ENCODE data around the gene PCGF2. TPM values are rescaled to one million over a fixed set of nuclear protein-coding genes. Genes with fewer than 3 reads are reported as not detected.

Gene PCGF2
- total and polyA plus RNA-seq, 2 of the 8 experiments (the other 6 are each of a cell fraction or from before 2014, with no cell fraction given), result 42.1 to 93.3 TPM

- Histone ChIP-seq H3K4me2 (ENCODE audit: insufficient read depth in 1 of 2, low read depth in 2 of 2, low read length in 2 of 2) (peak overlapping the region; percentile 84 to 89), H3K4ac (replicated peaks; ENCODE audit: insufficient read length, low read depth, low read length) (no peak overlapping the region), H2BK5ac (ENCODE audit: low read depth, low read length) (peak overlapping the region; percentile 77; the same call in 1 of the 2 replicates), H3K9ac (replicated peaks in 1 of 4; ENCODE audit: extremely low read depth in 1 of 4, low read depth in 3 of 4, low read length in 3 of 4) (no peak overlapping the region), H4K20me1 (replicated peaks in 1 of 2; ENCODE audit: control insufficient read depth in 1 of 2, insufficient read depth in 2 of 2, low read length in 2 of 2) (peaks cover 41 to 42% of the 10 kb centered on the region in 2 experiments), H3K14ac (ENCODE audit: insufficient read length) (no peak overlapping the region), H4K91ac (replicated peaks; ENCODE audit: insufficient read length, low read length) (no peak overlapping the region), H2BK120ac (replicated peaks; ENCODE audit: low read depth, low read length) (no peak overlapping the region), H4K8ac (ENCODE audit: extremely low read depth, insufficient read depth, low read length) (no peak overlapping the region), H2AFZ (ENCODE audit: low read length) (no peak overlapping the region), H3K18ac (ENCODE audit: extremely low read depth, low read length) (no peak overlapping the region), H3K27me3 (replicated peaks in 1 of 4; ENCODE audit: control insufficient read depth in 3 of 4, extremely low read depth in 1 of 4, insufficient read depth in 3 of 4, low read length in 3 of 4) (peaks cover 0 to 5% (median 2%) of the 10 kb centered on the region in 4 experiments; a peak in 4 of 7 replicates), H3K23ac (ENCODE audit: insufficient read length) (no peak overlapping the region), H3K36me3 (ENCODE audit: control insufficient read depth in 2 of 4, insufficient read depth in 4 of 4, low read length in 3 of 4) (no peaks in the 10 kb centered on the region), H2BK15ac (ENCODE audit: low read length) (no peak overlapping the region), H3K4me3 (ENCODE audit: extremely low read depth in 1 of 4, insufficient read depth in 2 of 4, low read depth in 3 of 4, low read length in 4 of 4) (peak overlapping the region in 1 of 4 experiments; percentile 90; a peak in 4 of 8 replicates), H3K79me2 (ENCODE audit: control insufficient read depth in 1 of 2, insufficient read depth in 2 of 2, low read length in 2 of 2) (peaks cover 45 to 68% of the 10 kb centered on the region in 2 experiments), H2AK5ac (ENCODE audit: low read depth, low read length) (0 out of 2 replicates have a peak overlapping the region, but pooled peaks have one; percentile 53), H2BK20ac (ENCODE audit: low read length) (no peak overlapping the region), H3K79me1 (ENCODE audit: low read depth, low read length) (peaks cover 24% of the 10 kb centered on the region), H3K56ac (replicated peaks; ENCODE audit: insufficient read length, low read depth, low read length) (no peak overlapping the region), H2BK12ac (ENCODE audit: low read depth, low read length) (no peak overlapping the region), H3K23me2 (ENCODE audit: low read depth, low read length) (peaks cover 34% of the 10 kb centered on the region), H4K5ac (ENCODE audit: insufficient read length, low read depth, low read length) (no peak overlapping the region), H3K27ac (ENCODE audit: low read depth, low read length) (no peak overlapping the region), H3K4me1 (replicated peaks in 1 of 4; ENCODE audit: control insufficient read depth in 3 of 4, insufficient read depth in 4 of 4, low read length in 3 of 4) (peaks cover 7 to 37% (median 22%) of the 10 kb centered on the region in 4 experiments), H3K9me3 (ENCODE audit: insufficient read depth in 2 of 2, low read depth in 1 of 2, low read length in 1 of 2) (no peaks in the 10 kb centered on the region)
- FAIRE-seq (no peak), DNase-seq (ENCODE audit: low read depth in 1 of 2, low spot score in 2 of 2) (no peak)
- TF ChIP-seq ZNF274 (IDR thresholded peaks at IDR 0.05; ENCODE audit: borderline replicate concordance, extremely low read depth, low read length) (no peak), TCF12 (IDR thresholded peaks at IDR 0.05; ENCODE audit: low read depth, low read length) (no peak), ATF3 (IDR thresholded peaks at IDR 0.05; ENCODE audit: insufficient read depth, low read depth, low read length) (no peak), SAP30 (IDR thresholded peaks at IDR 0.05; ENCODE audit: insufficient read depth, insufficient replicate concordance, low read length) (no peak), KDM4A (IDR thresholded peaks at IDR 0.05; ENCODE audit: low read depth, low read length, severe bottlenecking) (no peak), CTCF (IDR thresholded peaks at IDR 0.05; ENCODE audit: control extremely low read depth in 1 of 3, insufficient read depth in 1 of 3, low read depth in 1 of 3, low read length in 3 of 3) (no peak), FOSL1 (IDR thresholded peaks at IDR 0.05; ENCODE audit: insufficient read depth, low read depth, low read length) (no peak), BRCA1 (IDR thresholded peaks at IDR 0.05; ENCODE audit: low read depth, low read length) (no peak), MAX (IDR thresholded peaks at IDR 0.05) (no peak)
- WGBS, 2 experiments (ENCODE audit: extremely low coverage in 1 of 2, insufficient coverage in 1 of 2, insufficient read length in 1 of 2, insufficient replicate concordance in 2 of 2, low coverage in 1 of 2, low lambda C conversion rate in 2 of 2, missing lambda C conversion rate in 1 of 2), result 56% methylated on average over 4 of the region's 4 CpGs; no CpG with 5 or more reads in 1 of the 2 experiments
- CTCF ChIA-PET (ENCODE audit: partially characterized antibody), result interaction anchor here (0.9 to 4.6 kb wide), 5 partner anchors 11 to 55 kb away, joined by 3 to 40 read pairs (median 4); partner anchors contain the start of gene CISD3
- POLR2A ChIA-PET (ENCODE audit: partially characterized antibody), result interaction anchor here (1.0 to 4.8 kb wide), 7 partner anchors 8 to 125 kb away, joined by 3 to 40 read pairs (median 8); partner anchors contain the start of genes CISD3 and MLLT6
Observed at GRCh38 chr17:38745545-38745944, 2.6 kb downstream of the PCGF2 start.
